ENCODE results near the gene APOD. TPM values are rescaled to one million over a fixed set of nuclear protein-coding genes. Genes with fewer than 3 reads are reported as not detected.

APOD gene
- total RNA-seq, 2 donors from 2014 or later: 343 to 463 TPM

- 36 to 46% methylated on average over 4 of the region's 4 CpGs for WGBS, 2 donors
- H3K27ac ChIP-seq: peak overlapping the region in 1 of 4 donors; percentile 71
These were observed 26.4 kb downstream of the APOD start for GRCh38 chr3:195557322-195557721.

GRCh38 chr3:195556390-195556789 is 27.4 kb downstream of the APOD start:
- no peak for ATAC-seq
- 62 to 71% methylated on average over 10 of the region's 10 CpGs for WGBS, 2 donors
- H3K9me3 ChIP-seq: no peaks in the 10 kb centered on the region
- intact Hi-C loops (cut with DNase I): no loop called here
- H3K4me3 ChIP-seq: no peak overlapping the region
- H3K27ac ChIP-seq: no peak overlapping the region
- no peaks in the 10 kb centered on the region for H3K27me3 ChIP-seq
- TF ChIP-seq, protein P1, sequence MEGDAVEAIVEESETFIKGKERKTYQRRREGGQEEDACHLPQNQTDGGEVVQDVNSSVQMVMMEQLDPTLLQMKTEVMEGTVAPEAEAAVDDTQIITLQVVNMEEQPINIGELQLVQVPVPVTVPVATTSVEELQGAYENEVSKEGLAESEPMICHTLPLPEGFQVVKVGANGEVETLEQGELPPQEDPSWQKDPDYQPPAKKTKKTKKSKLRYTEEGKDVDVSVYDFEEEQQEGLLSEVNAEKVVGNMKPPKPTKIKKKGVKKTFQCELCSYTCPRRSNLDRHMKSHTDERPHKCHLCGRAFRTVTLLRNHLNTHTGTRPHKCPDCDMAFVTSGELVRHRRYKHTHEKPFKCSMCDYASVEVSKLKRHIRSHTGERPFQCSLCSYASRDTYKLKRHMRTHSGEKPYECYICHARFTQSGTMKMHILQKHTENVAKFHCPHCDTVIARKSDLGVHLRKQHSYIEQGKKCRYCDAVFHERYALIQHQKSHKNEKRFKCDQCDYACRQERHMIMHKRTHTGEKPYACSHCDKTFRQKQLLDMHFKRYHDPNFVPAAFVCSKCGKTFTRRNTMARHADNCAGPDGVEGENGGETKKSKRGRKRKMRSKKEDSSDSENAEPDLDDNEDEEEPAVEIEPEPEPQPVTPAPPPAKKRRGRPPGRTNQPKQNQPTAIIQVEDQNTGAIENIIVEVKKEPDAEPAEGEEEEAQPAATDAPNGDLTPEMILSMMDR (IDR thresholded peaks at IDR 0.05): no peak
- no peak for TF ChIP-seq POLR2A (IDR thresholded peaks at IDR 0.05)
- H3K36me3 ChIP-seq (replicated peaks in 1 of 2; ENCODE audit: insufficient read depth in 1 of 2, low read depth in 2 of 2): no peaks in the 10 kb centered on the region
- H3K4me1 ChIP-seq: peaks cover 8% of the 10 kb centered on the region
- DNase-seq: no peak

More at GRCh38 chr3:195557322-195557721, 26.4 kb downstream of the APOD start:
- Histone ChIP-seq H3K36me3 (replicated peaks in 1 of 2; ENCODE audit: insufficient read depth in 1 of 2, low read depth in 2 of 2) (no peaks in the 10 kb centered on the region), H3K4me1 (peaks cover 8% of the 10 kb centered on the region), H3K4me3 (no peak overlapping the region), H3K9me3 (no peaks in the 10 kb centered on the region), H3K27me3 (no peaks in the 10 kb centered on the region)
- intact Hi-C loops (cut with DNase I): no loop called here
- TF ChIP-seq, protein P1 (IDR thresholded peaks at IDR 0.05): no peak
- no peak for TF ChIP-seq POLR2A (IDR thresholded peaks at IDR 0.05)
- DNase-seq (no peak), ATAC-seq (no peak)

DNA sequence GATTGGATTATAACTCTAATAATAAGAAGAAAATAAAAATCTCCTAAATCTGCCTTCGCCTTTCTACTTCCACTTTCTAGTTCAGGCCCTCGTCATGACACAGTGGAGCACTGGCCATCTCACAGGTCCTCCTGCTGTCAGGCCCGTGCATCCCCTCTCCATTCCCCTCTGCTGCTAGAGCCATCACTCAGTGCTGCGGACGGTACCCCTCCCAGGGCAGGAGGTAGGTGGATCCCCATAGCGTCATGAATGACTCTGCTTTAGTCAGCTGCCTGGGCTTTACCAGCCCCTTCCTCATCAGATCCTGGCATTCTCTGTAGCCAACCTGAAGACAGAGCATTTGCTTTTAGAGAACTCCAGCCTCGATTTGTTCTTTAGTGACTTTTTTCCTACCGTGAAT is 28.6 kb downstream of the APOD start:
- Histone ChIP-seq H3K36me3 (replicated peaks in 1 of 2; ENCODE audit: insufficient read depth in 1 of 2, low read depth in 2 of 2) (no peaks in the 10 kb centered on the region), H3K4me3 (no peak overlapping the region), H3K27me3 (no peaks in the 10 kb centered on the region), H3K27ac (no peak overlapping the region), H3K4me1 (peaks cover 8% of the 10 kb centered on the region), H3K9me3 (no peaks in the 10 kb centered on the region)
- no peak for TF ChIP-seq POLR2A (IDR thresholded peaks at IDR 0.05)
- TF ChIP-seq, protein P1 (IDR thresholded peaks at IDR 0.05): no peak
- intact Hi-C loops (cut with DNase I): no loop called here
- 74 to 78% methylated on average over 8 of the region's 8 CpGs for WGBS, 2 donors
- DNase-seq: no peak
- ATAC-seq: no peak

GRCh38 chr3:195554458-195554857 is 29.3 kb downstream of the APOD start:
- DNase-seq (no peak), ATAC-seq (no peak)
- H3K4me1 ChIP-seq: peaks cover 8% of the 10 kb centered on the region
- no peak for TF ChIP-seq POLR2A (IDR thresholded peaks at IDR 0.05)
- TF ChIP-seq, protein P1 (IDR thresholded peaks at IDR 0.05): no peak
- H3K27me3 ChIP-seq: no peaks in the 10 kb centered on the region
- H3K4me3 ChIP-seq: no peak overlapping the region
- no peaks in the 10 kb centered on the region for H3K9me3 ChIP-seq
- intact Hi-C loops (cut with DNase I): no loop called here
- H3K27ac ChIP-seq: no peak overlapping the region
- 91 to 92% methylated on average over 15 of the region's 15 CpGs for WGBS, 2 donors
- H3K36me3 ChIP-seq (replicated peaks in 1 of 2; ENCODE audit: insufficient read depth in 1 of 2, low read depth in 2 of 2): no peaks in the 10 kb centered on the region

- ATAC-seq (no peak), DNase-seq (no peak)
- intact Hi-C loops (cut with DNase I): no loop called here
These were observed 30.5 kb downstream of the APOD start for GRCh38 chr3:195553268-195553667.

More at GRCh38 chr3:195553268-195553667, 30.5 kb downstream of the APOD start:
- WGBS, 2 donors: 75 to 76% methylated on average over 7 of the region's 7 CpGs
- peaks cover 8% of the 10 kb centered on the region for H3K4me1 ChIP-seq
- no peaks in the 10 kb centered on the region for H3K36me3 ChIP-seq (replicated peaks in 1 of 2; ENCODE audit: insufficient read depth in 1 of 2, low read depth in 2 of 2)
- no peak overlapping the region for H3K27ac ChIP-seq
- no peaks in the 10 kb centered on the region for H3K9me3 ChIP-seq
- TF ChIP-seq, protein P1 (IDR thresholded peaks at IDR 0.05): no peak
- no peak for TF ChIP-seq POLR2A (IDR thresholded peaks at IDR 0.05)
- H3K4me3 ChIP-seq: no peak overlapping the region
- H3K27me3 ChIP-seq: no peaks in the 10 kb centered on the region
